PC-9 (cell line): ENCODE data around the gene ZNRD2.

Experiments
- EZH2 ChIP-seq: fragments of 200-600 bp; sonication (generic); IDR thresholded peaks from 2 replicates; pipeline ENCODE4 v1.8.0; 2017; ENCODE audit warnings: antibody characterized with exemption, low read depth
- TF ChIP-seq, protein P1 (sequence below): fragments of 200-600 bp; sonication (generic); conservative IDR thresholded peaks from 2 replicates; pipeline ENCODE4 v1.6.1; 2017; ENCODE audit warnings: mixed run types, antibody characterized with exemption, mild to moderate bottlenecking, moderate library complexity

DNA sequence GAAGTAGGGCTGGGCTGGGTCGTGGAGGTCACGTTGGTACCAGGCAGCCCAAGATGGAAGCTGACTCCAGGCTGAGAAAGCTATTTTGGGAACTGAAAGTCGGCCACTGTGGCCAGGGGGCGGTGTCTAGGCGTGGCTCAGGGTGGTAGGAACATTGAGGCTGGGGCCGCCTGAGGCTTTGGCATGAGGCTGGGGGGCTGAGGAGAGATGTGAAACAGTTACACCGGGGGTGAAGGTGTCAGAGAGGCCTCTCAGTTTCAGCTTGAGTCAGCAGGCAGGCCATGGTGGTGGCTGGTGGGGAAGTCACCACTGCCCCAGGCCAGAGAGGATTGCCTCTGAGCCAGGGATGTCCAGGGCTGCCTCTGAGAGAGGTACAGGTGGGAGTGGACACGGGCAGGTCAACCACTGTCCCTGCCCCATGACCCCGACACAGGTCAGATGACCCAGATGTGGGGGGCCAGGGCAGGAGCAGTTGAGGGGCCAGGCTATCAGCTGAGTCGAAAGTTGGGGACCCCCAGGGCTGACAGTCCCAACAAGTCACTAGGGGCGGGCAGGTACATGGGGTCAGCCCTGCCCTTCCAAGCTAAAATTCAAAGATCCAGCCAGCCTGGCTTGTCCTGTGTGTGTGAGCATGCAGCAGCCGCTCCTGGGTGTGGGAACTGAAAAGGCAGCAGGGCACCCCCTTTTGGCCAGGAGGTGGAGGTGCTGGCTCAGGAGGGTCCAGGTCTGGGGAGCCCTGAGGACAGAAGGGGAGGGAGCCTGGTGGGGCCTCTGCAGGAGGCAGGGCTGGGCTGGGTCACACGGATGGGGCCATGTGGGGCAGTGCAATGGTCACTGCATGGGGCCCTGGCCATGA is 18.1 kb downstream of the ZNRD2 start:
- TF ChIP-seq, protein P1, sequence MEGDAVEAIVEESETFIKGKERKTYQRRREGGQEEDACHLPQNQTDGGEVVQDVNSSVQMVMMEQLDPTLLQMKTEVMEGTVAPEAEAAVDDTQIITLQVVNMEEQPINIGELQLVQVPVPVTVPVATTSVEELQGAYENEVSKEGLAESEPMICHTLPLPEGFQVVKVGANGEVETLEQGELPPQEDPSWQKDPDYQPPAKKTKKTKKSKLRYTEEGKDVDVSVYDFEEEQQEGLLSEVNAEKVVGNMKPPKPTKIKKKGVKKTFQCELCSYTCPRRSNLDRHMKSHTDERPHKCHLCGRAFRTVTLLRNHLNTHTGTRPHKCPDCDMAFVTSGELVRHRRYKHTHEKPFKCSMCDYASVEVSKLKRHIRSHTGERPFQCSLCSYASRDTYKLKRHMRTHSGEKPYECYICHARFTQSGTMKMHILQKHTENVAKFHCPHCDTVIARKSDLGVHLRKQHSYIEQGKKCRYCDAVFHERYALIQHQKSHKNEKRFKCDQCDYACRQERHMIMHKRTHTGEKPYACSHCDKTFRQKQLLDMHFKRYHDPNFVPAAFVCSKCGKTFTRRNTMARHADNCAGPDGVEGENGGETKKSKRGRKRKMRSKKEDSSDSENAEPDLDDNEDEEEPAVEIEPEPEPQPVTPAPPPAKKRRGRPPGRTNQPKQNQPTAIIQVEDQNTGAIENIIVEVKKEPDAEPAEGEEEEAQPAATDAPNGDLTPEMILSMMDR = peak; percentile 76
- no peak for TF ChIP-seq EZH2
